ENCODE results near the gene ADAMTS6.

GRCh38 chr5:65508978-65509377, 27.3 kb upstream of the ADAMTS6 start:
- TF ChIP-seq EP300 (IDR thresholded peaks at IDR 0.05; ENCODE audit: borderline replicate concordance), result no peak
- TF ChIP-seq, protein P1, sequence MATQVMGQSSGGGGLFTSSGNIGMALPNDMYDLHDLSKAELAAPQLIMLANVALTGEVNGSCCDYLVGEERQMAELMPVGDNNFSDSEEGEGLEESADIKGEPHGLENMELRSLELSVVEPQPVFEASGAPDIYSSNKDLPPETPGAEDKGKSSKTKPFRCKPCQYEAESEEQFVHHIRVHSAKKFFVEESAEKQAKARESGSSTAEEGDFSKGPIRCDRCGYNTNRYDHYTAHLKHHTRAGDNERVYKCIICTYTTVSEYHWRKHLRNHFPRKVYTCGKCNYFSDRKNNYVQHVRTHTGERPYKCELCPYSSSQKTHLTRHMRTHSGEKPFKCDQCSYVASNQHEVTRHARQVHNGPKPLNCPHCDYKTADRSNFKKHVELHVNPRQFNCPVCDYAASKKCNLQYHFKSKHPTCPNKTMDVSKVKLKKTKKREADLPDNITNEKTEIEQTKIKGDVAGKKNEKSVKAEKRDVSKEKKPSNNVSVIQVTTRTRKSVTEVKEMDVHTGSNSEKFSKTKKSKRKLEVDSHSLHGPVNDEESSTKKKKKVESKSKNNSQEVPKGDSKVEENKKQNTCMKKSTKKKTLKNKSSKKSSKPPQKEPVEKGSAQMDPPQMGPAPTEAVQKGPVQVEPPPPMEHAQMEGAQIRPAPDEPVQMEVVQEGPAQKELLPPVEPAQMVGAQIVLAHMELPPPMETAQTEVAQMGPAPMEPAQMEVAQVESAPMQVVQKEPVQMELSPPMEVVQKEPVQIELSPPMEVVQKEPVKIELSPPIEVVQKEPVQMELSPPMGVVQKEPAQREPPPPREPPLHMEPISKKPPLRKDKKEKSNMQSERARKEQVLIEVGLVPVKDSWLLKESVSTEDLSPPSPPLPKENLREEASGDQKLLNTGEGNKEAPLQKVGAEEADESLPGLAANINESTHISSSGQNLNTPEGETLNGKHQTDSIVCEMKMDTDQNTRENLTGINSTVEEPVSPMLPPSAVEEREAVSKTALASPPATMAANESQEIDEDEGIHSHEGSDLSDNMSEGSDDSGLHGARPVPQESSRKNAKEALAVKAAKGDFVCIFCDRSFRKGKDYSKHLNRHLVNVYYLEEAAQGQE (IDR thresholded peaks at IDR 0.05; ENCODE audit: low read depth), result no peak
- TF ChIP-seq CEBPB (IDR thresholded peaks at IDR 0.05), result no peak
- TF ChIP-seq FOXM1 (IDR thresholded peaks at IDR 0.05; ENCODE audit: borderline replicate concordance, low read depth), result no peak
- TF ChIP-seq MAX (IDR thresholded peaks at IDR 0.05), result no peak

Data from Ishikawa (cell line).